ENCODE data around the gene RELN.
"Not testable (repeated sequence)": the region's sequence is repeated elsewhere in the genome, so short reads cannot be mapped to it uniquely, and the experiment has no call there.

RELN gene

GRCh38 chr7:103989200-103989784 is at the start of gene RELN:
TSS of gene RELN (minus strand) at chr7:103989658. CDS start at chr7:103989356, 302 bp downstream.
- DNase-seq: no peak

DNA sequence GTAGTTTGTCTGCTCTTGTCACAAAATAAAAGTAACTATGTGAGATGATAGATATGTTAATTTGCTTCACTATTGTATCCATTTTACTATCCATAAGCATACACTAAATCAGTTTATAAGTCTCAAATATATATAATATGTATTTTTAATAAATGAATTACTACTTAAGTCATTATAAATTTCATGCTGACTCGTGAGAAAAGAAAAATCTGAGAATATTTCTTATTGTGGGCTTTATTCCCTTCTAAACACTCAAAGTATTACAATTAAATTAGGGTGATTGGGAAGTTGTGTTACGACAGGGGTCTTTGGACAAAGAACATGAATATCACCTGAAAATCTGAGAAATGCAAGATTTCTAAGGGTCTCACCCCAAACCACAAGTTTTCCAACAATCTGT is 48.7 kb upstream of the RELN start:
- no peak for DNase-seq

DNA sequence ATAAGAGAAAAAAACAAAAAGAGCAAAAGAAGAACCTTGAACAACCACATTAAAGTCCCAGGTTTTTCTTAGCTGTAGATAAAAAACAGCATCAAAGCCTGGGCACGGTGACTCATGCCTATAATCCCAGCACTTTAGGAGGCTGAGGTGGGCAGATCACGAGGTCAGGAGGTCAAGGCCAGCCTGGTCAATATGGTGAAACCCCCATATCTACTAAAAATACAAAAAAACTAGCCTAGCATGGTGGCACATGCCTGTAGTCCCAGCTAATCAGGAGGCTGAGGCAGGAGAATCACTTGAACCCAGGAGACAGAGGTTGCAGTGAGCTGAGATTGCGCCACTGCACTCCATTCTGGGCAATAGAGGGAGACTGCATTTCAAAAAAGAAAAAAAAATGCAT is 47.4 kb upstream of the RELN start:
- DNase-seq: not testable (repeated sequence)

DNA sequence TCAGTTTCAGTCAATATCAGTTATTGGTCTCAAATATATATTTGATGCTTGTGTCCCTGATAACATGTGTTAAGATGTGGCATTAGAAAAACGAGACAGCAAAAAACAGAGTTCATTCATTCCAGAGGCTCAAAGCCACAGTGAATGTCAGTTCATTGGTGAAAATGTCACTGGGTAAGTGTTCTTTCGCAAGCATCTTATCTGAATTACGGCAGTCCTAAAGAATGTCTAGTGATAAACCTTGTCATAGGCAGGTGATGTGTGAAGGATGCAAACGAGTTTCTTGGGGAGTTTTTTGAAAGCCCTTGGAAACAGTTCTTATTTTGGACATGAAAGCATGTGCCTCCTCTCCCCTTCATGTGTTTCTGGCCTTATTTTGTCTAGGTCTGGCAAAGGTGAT is 45.9 kb upstream of the RELN start:
- DNase-seq: no peak

DNA sequence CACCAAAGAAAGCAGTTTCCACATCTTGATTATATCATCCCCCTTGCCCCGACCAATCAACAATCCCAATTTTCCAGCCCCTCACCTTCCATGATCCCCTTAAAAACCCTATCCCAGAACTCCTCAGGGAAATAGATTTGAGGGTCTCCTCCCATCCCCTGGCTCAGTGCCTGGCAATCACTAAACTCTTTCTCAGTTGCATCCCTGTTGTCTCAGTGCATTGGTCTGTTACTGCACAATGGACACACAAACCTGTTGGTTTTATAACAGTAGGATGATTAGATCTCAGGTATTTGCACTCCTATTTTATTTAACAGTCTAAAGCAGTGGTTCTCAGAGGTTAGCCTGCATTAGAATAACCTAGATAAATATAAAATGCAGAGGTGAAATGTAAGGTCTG is 45.2 kb upstream of the RELN start:
- no peak for DNase-seq

GRCh38 chr7:104033837-104034236 is 44.4 kb upstream of the RELN start:
- DNase-seq: no peak

GRCh38 chr7:104032486-104032885 is 43.0 kb upstream of the RELN start:
- no peak for DNase-seq

GRCh38 chr7:104029765-104030164 is 40.3 kb upstream of the RELN start:
- no peak for DNase-seq

GRCh38 chr7:104024632-104025031 is 35.2 kb upstream of the RELN start:
- DNase-seq: no peak

DNA sequence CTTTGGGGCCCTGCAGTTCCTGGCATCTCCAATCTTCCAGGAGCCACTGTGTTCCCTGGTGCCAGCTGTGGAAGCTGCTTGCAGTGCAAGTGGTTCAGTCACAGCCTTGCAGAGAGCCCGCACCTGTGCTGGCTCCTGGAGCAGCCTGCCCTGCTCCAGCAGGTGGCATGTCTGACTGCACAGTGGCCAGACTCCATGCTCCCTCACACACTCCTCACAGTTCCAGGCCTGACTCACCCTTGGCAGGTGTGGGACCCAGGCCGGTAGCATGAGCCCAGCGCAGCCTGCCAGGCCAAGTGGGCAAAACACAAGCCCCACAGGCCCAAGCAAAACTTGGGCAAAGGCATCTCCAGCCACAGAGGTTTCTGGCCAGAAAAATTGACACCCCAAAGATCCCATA is 33.6 kb upstream of the RELN start:
- DNase-seq: no peak

- no peak for DNase-seq
Measured at GRCh38 chr7:104018425-104018824, 29.0 kb upstream of the RELN start.

DNA sequence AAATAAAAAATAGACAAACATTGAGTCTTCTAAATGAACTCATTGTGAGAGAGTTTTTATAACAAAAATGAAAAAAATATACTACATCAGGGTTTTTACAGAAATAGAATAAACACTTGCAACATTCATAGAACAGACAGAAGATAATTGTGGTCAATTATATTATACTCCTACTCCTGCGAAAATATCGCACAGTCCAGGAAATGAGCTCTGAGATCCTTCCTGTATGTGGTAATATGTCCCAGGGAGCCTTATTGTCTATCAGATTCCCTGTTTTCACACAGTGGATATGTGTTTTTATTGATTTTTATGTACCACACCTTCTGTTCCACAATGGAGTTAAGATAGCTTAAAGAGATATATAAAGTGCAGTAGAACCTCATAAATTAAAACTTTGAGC is 27.5 kb upstream of the RELN start:
- DNase-seq: no peak

DNA sequence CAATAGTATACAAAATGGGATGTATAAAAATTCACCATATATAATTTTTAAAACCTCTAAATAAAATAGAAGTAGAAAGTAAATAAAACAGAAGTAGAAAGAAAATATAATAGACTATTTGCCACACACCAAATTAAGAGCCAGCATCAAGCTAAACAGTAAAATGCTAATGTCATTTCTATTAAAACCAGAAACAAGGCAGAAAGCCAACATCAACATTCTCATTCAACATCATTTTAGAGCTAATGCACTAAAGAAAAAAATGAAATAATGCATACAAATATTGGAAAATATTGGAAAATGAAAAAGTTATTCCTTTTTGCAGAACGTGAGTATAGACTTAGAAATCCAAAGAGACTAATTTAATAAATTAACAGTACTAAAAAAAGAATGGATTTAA is 23.4 kb upstream of the RELN start:
- DNase-seq: no peak

DNA sequence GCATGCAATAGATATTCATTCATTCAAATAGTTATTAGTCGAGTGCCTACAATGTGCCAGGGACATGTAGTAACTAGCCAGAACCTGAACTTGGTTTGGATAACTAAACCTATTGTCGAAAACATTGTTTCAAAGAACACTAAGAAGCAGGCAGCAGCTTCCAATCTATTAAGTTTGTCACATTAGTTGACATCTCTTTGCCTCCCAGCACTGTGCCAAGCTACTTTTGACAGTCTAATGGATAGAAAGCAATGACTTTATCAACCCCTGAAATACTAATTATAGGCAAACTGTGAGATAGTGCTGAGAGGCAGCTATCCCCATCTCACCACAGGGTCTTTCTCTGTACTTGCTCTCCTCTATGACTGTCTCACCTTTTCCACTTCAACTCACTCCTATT is 22.4 kb upstream of the RELN start:
- no peak for DNase-seq

GRCh38 chr7:104010052-104010909 is 20.8 kb upstream of the RELN start:
- DNase-seq: no peak

DNA sequence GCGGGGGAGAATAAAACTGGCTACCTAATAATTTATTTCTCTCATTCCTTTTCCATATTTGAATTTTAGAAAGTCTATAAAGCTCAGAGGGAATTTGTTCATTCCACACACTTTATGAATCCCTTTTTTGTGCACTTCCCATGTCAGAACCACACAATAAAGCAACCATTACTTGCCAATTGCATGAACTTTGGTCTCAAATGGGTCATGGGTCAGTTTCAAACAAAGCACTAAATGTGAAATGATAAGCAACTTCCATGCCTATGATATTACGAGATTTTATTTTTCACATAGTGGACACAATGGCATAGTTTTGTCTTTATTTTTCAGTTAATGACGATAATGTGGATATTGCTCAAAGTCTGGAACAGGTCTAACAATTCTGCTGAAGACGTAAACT is 18.6 kb upstream of the RELN start:
- no peak for DNase-seq

DNA sequence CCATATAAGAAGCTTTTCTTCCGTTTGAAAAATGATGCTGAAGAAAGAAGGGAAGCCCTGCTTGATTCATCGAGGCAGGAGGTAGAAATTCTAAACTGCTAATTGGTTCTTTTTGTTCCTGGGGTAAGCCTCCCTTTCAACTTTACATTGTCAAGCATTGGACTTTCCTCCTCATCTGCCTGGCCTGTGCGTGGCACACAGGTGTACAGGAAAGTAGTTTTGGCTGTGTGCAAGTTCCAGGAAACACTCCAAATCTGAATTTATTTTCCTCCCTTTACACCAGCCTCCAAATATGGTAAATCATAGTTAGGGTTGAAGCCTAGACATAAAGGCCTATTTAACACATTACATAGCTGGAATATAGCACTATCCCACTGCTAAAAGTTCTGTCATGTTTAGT is 18.2 kb upstream of the RELN start:
- DNase-seq: no peak

- no peak for DNase-seq
Measured at GRCh38 chr7:104005197-104005596, 15.7 kb upstream of the RELN start.

DNA sequence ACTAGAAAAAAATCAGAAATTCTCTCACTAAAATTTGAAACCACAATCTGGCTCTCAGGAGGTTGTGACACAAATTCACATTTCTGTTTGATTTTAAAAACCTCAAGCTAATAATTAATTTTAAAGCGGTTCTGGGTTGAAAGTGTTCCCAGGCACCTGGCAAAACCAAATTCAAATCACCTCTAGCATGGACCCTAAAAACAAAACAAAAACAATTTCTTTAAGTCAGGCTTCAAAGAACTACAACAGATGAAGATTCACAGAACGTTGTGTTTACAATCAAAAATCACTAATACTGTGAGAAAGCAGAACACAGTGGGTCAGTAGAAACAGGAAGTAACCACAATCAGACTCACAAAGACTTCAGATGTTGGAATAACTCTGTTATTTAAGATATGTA is 7.2 kb upstream of the RELN start:
- DNase-seq: no peak

GRCh38 chr7:103996017-103996551 is 6.6 kb upstream of the RELN start:
- no peak for DNase-seq

- no peak for DNase-seq
Measured at GRCh38 chr7:103995554-103995953, 6.1 kb upstream of the RELN start.

DNA sequence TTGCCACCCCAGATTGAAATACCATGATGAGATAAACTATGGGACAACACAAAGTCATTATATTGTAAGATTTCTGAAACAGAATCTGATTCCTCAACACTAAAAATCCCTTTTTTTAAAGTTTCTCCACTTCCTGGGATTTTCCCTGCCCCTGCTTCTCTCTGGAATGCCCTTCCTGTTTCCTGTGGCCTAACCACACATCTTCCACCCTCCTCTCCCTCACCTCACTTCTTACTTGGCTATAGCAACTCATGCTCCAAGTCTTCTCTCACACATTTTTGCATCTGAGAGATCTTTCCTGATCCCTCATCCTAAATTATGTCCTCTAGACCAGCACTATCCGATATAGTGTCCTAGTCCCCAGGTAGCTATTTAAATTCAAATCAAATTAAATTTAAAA is 4.1 kb upstream of the RELN start:
- no peak for DNase-seq

GRCh38 chr7:103991406-103991805 is 1.9 kb upstream of the RELN start:
- no peak for DNase-seq

- no peak for DNase-seq
Measured at GRCh38 chr7:103990991-103991390, 1.5 kb upstream of the RELN start.

Data from NCI-H2029 (cell line).